ENCODE measurements around the gene STAB1.

Gene STAB1

GRCh38 chr3:52494886-52495495 lies at the start of gene STAB1:
Gene STAB1, plus strand, starts transcription at chr3:52495338. Its CDS starts 76 bp downstream, at chr3:52495414.
- no peak for DNase-seq

GRCh38 chr3:52446042-52446441 lies 49.1 kb upstream of the STAB1 start:
- no peak for DNase-seq

- DNase-seq = peak; percentile 58
These were observed 48.3 kb upstream of the STAB1 start for GRCh38 chr3:52446631-52447511.

GRCh38 chr3:52447512-52448355 lies 47.4 kb upstream of the STAB1 start:
- DNase-seq = no peak

GRCh38 chr3:52450489-52451236 lies 44.5 kb upstream of the STAB1 start:
- DNase-seq = no peak

GRCh38 chr3:52451237-52452083 lies 43.7 kb upstream of the STAB1 start:
- DNase-seq = no peak

GRCh38 chr3:52452126-52452525 lies 43.0 kb upstream of the STAB1 start:
- DNase-seq = no peak

- DNase-seq = no peak
These were observed 42.4 kb upstream of the STAB1 start for GRCh38 chr3:52452570-52453221.

- DNase-seq = no peak
These were observed 41.5 kb upstream of the STAB1 start, which contains the start of gene TNNC1 for GRCh38 chr3:52453496-52454249. Gene TNNC1, minus strand, starts transcription at chr3:52454041. Its CDS starts 26 bp downstream, at chr3:52454015.

- no peak for DNase-seq
These were observed 40.7 kb upstream of the STAB1 start for GRCh38 chr3:52454250-52454937.

- no peak for DNase-seq
These were observed 40.2 kb upstream of the STAB1 start for GRCh38 chr3:52454938-52455282.

- peak; percentile 53 for DNase-seq
These were observed 39.6 kb upstream of the STAB1 start, which contains the start of gene NISCH for GRCh38 chr3:52455283-52456168. Gene NISCH, plus strand, starts transcription at chr3:52455604. Its CDS starts 38 bp downstream, at chr3:52455642.

- DNase-seq = no peak
These were observed 38.9 kb upstream of the STAB1 start for GRCh38 chr3:52456169-52456799.

GRCh38 chr3:52456800-52457183 lies 38.3 kb upstream of the STAB1 start:
- DNase-seq = no peak

- no peak for DNase-seq
These were observed 36.9 kb upstream of the STAB1 start for GRCh38 chr3:52458031-52458760.

- DNase-seq = peak; percentile 35
These were observed 36.2 kb upstream of the STAB1 start for GRCh38 chr3:52458770-52459545.
